ENCODE data around the gene TMEM98.
"Not testable (repeated sequence)": the region's sequence is repeated elsewhere in the genome, so short reads cannot be mapped to it uniquely, and the experiment has no call there.

Gene TMEM98

DNA sequence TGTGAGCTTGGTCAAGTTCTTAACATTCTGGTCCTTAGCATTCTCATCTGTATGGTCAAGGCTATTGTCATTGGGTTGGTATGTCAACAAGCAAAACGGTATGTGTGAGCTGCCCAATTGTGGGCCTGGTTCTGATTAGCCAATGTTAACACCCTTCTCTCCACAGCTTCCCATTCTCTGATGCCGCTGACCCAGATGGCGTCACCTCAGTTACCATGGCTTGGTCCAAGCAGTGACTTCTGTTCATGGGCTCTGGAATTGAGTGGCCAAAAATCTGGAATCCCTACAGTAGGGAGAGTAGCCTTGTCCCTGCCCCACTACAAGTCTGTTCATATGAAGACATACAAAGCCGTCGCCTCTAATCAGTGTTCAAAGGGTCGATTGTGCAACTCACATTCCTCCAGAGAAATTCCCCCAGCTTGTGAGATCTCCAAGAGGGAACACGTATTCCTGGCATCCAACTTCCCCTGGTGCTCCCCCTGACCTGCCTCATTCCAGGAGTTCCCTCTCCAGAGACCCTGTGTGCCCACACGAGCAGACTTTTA, 15.8 kb downstream of the TMEM98 start:
- DNase-seq = no peak

DNA sequence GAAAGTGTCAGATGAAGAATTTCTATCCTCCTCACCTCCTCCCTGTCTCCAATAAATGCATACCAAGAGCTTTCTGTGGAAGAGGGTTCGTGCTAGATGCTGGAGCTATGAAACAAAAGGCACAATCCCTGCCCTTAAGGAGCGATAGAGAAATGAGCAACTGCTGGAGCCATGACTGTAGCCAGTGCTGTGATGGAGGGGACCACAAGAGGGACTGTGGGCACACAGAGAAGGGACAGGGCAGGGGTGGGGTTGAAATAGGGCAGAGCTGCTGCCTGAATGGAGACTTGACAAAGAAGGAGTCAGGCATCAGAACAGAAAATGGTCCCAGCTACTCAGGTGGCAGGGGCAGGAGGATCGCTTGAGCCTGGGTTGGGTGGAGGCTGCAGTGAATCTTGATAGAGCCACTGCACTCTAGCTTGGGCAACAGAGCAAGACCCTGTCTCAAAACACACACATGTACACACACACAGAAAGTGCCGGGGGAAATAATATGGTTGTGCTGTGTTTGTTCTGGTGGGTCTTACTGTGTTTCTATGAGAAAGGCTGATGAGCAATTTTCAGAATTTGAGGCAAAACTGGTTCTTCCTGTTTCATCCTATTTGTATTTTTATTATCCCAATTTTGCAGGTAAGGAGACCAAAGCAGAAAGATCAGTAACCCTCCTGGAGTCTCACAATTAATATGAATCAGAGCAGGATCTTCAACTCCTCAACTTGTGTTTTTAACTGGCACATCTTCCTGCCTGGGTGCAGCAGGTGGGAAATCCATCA, 16.5 kb downstream of the TMEM98 start:
- no peak for DNase-seq

DNA sequence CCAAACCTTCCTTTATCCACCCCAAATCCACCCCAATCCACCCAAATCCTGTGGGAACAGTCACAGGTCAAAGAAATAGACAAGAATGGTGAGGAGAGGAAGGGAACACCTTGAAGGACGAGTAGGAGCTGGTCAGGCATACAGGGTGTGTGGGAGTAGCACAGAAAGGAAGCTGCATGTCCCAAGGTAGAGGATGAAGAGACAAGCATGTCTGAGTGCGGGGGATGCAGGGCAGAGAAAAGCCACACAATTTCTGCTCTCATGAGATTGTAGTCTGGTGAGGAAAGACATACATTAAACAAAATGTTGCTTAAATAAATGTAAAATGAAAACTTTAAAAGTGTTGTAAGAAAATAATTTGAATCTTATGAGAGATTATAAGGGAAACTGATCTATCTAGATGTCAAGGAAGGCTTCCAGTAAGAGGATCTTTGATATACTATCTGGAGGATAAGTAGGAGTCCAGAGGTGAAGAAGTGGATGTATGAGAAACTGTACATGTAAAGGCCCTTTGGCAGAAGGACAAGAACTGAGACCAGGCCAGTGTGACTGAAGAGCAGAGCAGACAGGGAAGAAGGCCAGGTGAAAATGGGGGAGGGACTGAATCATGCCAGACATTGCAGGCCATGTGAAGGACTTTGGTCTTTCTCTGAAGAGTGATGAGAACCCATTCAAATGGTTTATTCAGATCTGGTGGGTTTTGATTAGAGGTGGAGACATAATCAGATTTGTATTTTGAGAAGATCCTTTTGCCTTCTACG, 18.6 kb downstream of the TMEM98 start:
- no peak for DNase-seq

DNA sequence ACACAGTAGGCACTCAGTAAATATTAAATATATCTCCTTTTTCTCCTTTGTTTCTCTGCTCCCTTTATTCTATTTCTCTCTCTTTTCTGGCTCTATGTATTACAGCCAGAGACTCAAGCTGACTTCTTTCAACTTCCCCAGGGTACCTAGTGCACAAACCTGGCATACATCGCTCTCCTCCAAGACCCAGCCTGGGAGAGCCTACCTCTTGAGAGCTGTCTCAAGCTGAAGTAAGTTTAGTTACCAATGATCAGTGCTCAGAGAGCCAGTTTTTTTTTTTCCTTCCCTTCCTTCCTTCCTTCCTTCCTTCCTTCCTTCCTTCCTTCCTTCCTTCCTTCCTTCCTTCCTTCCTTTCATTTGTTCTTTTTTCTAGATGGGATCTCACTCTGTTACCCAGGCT, 19.8 kb downstream of the TMEM98 start:
- DNase-seq = no peak

DNA sequence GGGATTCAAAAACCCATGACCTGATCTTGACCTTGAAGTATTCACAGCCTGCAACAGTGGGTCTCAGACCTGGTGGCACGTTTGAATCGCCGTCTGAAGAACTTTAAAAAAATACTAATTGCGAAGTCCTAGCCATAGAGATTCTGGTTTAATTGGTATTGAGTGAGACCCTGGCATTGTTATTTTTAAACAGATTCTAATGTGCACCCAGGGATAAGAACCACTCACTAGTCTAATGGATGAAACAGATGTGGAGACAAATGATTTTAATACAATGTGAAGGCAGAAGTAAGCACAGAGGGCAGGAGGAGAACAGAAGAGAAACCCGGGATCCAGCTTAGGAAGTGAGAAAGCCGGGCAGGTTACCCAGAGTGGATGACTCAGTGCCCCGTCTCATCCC, 21.2 kb downstream of the TMEM98 start:
- no peak for DNase-seq

DNA sequence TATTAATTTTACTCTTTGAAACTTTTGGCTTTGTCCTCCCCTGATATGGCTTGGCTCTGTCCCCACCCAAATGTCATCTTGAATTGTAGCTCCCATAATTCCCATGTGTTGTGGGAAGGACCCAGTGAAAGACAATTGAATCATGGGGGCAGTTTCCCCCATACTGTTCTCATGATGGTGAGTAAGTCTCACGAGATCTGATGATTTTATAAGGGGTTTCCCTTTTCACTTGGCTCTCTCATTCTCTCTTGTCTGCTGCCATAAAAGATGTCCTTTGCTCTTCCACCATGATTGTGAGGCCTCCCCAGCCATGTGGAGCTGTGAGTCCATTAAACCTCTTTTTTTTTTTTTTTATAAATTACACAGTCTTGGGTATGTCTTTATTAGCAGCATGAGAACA, 24.5 kb downstream of the TMEM98 start:
- DNase-seq = not testable (repeated sequence)

DNA sequence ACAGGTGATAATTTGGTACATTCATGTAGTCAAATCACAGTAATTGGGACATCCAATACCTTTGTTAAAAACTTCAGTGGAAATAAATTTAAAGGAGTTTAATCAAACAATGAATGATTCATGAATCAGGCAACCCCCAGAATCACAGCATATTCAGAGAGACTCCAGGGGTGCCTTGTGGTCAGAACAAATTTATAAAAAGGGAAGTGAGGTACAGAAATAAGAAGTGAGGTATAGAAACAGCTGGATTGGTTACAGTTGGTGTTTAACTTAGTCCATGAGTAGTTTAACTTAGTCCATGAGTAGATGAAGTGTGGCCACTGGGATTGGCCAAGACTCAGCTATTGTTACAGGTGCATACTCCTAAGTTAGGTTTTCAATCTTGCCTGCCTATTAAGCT, 25.1 kb downstream of the TMEM98 start:
- no peak for DNase-seq

DNA sequence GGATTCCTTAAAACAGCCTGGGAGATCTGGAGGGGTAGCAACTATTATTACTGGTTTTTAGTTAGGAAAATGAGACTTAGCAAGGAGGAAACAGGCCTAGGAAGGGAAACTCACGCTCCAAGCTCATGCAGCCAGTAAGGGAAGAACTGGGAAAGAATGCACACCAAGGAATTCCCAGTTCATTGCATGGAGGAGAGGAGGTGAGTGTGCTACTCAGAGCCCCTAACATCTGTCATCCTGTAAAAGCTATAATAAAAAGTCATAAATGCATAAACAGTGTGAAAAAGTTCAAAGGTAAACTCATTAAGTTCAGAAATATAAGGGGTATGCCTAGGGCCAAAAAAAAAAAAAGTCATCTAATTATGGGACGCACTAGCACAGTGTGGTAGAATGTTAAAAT, 25.9 kb downstream of the TMEM98 start:
- DNase-seq = no peak

DNA sequence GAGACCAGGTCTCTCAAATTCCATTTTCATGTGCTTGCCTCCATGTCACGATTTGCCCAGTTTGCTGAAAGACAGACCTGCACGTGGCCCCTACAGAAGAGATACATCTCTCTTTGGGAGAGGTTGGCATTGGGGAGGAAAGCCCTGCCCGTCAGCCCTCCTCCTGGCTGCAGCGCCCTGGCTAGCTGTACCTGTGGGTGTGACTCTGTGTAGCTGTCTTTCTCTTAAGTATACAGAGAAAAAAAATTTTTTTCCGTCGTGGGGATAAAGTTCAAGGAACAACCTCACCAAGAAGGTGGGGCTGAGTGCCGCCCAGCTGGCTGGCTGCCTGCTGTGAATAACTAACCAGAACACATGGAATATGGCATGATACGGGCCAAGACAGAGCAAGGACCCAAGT, 26.5 kb downstream of the TMEM98 start:
- DNase-seq = no peak

DNA sequence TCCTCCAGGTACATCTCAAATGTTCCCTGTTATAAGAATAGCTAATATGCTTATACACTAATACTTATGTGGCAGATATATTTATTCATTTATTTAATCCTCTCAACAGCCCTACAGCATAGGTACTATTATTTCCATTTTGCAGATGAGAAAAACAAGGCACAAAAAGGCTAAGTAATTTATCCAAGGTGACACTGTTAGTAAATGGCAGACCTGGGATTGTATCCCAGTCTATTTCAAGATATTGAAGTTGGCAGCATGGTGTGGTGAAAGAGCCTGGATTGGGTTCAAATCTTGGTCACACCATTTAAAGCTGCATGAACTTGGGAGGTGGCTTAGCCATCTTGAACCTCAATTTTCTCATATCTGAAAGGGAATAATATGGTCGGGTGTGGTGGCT, 27.2 kb downstream of the TMEM98 start:
- no peak for DNase-seq

DNA sequence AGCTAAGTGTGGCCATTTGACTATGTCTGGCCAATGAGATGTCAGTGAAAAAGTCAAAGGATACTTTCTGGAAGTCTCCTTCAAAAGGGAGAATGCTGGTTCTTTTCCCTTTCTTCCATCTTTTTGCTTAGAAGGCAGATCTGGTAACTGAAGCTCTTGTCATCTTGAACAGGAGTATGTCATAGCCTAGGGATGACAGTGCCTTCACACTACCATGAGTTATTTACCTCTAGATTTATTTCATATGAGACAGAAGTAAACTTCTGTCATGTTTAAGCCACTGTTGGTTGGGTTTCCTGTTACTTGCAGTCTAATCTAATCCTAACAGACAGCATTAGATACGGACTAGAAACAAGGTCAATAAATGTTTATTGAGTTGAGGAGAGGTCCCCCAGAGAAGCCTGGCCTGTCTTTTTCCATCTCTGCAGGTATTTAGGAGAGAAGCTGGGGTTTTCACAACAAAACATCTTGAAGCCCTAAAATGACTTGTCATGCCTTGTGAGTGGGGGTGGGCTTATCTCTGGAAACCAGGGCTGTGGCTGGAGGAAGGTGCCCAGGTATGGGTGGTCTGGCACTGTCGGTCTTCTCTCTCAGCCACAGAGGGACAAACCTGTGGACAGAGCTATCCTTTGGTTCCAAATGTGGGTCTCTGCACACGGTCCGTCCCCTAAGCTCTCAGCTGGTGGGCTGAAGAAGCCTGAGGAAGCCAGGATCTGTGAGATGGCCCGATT, 28.5 kb downstream of the TMEM98 start:
- DNase-seq = no peak

DNA sequence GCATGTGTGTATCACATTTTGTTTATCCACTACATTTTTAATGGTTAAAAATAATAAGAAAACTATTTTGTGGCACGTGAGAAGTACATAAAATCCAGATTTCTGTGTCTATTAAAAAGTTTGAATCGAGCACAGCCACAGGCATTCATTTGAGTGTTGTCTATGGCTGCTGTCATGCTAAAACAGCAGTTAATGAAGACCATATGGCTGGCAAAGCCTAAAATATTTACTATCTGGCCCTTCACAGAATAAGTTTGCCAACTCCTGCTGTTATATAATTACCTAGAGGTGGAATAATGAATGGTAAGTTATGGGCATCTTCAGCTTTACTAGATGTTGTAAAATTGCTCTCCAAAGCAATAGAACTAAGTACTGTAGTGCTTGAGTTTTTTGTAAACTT, 30.5 kb downstream of the TMEM98 start:
- DNase-seq = no peak

DNA sequence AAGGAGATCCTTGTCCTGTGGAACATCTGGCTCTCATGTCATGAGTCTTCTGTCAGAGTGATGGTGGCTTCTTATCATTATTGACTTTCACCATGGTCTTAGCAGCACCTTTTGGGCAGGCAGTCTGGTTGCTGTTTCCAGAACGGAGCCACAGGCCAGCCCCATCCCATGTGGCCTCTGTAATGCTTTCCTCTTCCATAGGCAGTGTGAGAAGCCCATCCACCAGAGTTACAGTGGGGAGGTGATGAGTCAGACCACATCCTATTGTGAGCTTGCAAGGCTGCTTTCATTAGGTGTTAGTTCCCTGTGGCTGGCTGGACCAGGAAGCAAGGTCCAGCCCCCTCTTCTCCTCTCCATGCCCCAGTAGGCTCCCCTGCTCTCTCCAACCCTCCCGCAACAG, 32.9 kb downstream of the TMEM98 start:
- DNase-seq = no peak

DNA sequence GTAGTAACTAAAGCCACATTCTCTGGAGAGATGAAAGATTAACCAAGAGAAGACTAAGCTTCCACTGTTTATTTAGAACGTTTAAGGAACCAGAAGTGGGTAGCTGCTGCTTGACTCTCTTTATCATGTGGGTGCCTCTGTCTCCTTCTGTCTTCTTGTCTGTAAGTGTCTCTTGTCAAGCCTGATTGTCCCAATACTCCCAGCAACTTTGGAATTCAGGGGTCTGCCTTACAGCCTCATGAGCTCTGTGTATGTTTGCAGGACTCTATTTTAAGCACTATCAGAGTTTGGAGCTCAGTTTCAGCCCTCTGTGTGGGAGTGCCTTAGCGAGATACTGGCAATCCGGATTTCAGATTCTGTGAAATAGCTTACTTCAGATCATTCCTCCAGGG, 34.4 kb downstream of the TMEM98 start:
- DNase-seq = no peak

DNA sequence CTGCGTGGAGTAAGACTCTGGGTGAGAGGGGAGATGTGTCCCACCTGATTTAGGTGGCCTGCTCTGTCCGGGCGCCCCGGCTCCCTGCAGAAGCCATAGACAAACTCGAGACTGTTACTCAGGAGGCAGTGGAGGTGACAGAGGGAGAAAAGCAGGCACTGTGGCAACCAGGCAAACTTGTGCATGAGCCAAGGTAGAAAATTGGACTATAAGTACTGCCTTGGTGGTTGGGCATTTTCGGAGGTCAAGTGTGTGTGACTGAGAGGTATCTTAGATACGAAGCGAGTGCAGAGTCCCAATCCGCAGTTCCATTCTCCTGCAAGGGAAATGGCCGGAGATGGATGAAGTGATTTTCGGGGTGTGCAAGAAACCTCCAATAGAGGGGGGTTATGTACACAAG, 36.6 kb downstream of the TMEM98 start:
- no peak for DNase-seq

DNA sequence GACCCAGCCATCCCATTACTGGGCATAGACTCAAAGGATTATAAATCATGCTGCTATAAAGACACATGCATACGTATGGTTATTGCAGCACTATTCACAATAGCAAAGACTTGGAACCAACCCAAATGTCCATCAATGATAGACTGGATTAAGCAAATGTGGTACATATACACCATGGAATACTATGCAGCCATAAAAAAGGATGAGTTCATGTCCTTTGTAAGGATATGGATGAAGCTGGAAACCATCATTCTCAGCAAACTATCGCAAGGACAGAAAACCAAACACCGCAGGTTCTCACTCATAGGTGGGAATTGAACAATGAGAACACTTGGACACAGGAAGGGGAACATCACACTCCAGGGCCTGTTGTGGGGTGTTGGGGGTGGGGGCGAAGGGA, 41.3 kb downstream of the TMEM98 start:
- not testable (repeated sequence) for DNase-seq

DNA sequence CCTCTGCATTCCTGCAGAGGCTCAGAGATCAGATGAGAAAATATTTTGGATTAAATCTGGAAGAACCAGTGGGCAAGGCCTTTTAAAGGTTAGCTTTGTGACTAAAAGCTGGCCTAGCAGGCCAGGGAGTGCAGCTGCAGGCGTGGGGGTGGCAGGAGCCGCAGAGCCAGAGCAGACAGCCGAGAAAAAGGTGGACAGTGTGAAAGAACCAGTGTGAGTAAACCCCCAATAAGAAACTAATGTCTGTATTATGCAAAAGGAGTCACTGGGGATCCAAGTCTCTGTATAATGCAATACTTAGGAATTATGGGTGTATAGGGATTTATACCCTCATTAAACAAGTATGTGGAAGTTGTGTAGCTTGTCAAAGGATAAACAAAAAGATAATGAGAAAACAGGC, 42.3 kb downstream of the TMEM98 start:
- no peak for DNase-seq

DNA sequence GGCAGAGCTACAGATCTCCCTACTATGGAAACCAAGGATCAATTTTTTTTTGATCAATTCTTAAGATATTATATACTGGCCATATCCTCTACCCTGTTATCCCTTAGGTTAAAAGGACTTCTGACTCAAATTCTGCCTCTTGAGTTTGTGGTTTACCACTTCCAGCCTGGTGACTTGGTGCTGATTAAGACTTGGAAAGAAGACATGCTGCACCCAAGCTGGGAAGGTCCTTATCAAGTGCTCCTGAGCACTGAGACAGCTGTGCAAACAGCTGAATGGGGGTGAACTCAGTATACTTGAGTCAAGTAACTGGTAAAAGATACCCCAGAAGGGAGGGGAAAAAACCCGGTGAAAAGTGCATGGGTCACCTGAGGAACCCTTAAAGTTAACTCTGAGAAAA, 43.2 kb downstream of the TMEM98 start:
- DNase-seq = no peak

DNA sequence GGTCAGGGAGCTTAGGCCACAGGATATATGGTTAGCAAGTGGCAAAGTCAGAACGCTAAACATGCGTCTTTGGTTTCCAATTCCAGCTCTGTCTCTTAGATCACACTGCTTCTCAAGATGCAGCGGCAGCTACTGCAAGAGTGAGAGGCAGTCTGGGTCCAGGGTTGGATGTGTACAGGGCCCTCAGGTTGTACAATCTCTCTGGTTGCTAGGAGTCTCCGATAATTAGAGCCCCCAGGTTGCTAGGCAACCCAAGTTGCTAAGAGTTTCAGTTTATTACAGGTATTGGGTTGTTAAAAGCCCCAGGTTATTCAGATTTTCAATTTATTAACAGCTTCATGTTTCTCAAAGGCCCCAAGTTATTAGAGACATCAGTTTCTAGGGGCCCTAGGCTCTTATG, 48.2 kb downstream of the TMEM98 start:
- DNase-seq = no peak

DNA sequence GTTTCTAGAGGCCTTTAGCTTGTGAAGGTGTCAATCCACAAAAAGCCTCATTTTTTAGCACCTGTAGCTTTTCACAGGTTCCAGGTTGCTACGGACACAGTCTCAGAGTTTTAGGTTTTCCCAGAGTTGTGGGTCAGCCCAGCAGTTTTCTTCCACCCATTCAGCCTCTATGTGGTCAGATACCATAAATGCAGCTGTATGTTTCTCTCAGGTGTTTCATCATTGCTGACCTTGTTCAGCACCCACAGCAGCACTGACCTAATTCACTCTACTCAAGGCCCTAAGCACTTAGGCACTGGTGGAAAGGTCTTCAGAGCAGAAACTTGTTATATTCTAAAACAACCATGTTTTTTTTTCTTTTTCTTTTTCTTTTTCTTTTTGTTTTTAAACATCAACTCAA, 48.7 kb downstream of the TMEM98 start:
- no peak for DNase-seq

DNA sequence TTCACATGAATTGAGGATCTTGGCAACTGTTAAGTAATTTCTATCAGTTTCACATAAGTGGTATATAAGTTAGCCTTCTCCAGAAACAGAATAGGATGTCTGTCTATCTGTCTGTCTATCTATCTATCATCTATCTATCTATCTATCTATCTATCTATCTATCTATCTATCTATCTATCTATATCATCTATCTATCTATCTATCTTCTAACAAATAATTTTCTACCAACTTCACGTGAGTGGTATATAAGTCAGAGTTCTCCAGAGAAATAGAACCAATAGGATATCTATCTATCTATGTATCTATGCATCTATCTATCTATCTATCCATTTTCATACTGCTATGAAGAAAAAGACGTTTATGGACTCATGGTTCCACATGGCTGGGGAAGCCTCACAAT, 52.3 kb downstream of the TMEM98 start:
- DNase-seq = no peak

DNA sequence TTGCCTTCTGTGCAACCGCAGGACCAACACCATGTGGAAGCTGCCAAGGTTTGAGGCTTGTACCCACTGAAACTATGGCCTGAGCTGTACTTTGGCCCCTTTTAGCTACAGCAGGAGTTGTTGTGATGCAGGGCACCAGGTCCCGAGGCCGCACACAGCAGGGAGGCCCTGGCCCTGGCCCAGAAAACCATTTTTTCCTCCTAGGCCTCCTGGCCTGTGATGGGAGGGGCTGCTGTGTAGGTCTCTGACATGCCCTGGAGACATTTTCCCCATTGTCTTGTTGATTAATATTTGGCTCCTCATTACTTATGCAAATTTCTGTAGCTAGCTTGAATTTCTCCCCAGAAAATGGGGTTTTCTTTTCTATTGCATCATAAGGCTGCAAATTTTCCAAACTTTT, 53.7 kb downstream of the TMEM98 start:
- DNase-seq = not testable (repeated sequence)

DNA sequence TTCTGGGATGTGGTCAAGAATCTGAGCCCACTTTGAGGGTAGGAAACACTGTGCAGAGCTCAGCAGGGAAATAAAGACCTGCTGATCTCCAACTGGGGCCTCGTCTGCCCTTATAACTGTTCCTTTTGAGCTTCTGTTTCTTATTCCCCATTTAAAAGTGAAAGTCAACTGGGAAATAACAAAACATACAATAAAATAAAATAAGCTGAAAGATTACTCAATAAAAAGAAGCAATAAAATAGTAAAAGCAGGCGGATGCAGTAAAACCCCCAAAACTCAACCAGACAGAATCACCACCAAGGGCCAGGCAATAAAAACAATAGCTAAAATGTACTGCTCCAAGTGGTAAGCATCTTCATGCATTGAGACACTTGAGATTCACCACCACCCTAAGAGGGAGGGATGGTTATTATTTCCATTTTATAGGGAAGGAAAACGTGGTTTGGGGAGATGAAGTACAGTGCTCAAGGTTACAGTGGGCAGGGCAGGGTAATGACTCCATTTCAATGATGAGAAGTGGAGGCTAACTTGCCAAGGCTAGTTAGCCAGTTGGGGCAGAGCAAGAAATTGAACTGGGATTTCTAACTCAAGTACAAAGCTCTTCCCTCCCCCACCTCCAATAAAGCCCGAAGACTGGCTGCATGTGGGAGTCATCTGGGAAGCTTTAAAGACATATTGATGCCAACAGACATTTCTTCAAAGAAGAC, 57.2 kb downstream of the TMEM98 start:
- no peak for DNase-seq
